Astrocyte (in vitro differentiated cells and primary cell): ENCODE data around the gene ANKRD66.

Experiments used
- EZH2 ChIP-seq: IDR thresholded peaks from 2 replicates; pipeline ENCODE4 v1.6.1; 2012; ENCODE audit warnings: mild to moderate bottlenecking, low read length, inconsistent platforms; ENCODE audit not compliant: insufficient read depth
- TF ChIP-seq, protein P1 (sequence below): IDR thresholded peaks from 2 replicates; pipeline ENCODE4 v1.5.1; 2011; ENCODE audit warnings: low read depth, mild to moderate bottlenecking, inconsistent platforms, low read length, moderate library complexity; ENCODE audit not compliant: insufficient read depth

DNA sequence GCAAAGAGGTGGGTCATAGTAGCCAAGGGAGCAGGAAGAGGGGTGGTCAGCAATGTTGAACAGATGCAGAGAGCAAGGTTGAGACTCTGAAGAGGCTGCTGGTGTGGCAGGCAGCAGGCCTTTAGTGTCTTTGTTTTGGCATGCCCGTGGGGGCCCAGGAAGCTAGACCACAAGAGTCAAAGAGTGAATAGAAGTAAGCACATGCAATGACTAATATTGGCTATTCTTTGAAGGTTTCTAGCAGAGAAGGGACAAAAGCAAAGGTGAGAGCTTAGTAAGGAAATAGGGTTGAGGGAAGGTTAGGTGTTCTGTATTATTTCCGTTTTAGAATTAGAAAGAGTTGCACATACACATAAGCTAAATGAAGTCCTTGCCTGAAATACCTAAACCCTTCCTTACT, 40.3 kb upstream of the ANKRD66 start:
- TF ChIP-seq, protein P1, sequence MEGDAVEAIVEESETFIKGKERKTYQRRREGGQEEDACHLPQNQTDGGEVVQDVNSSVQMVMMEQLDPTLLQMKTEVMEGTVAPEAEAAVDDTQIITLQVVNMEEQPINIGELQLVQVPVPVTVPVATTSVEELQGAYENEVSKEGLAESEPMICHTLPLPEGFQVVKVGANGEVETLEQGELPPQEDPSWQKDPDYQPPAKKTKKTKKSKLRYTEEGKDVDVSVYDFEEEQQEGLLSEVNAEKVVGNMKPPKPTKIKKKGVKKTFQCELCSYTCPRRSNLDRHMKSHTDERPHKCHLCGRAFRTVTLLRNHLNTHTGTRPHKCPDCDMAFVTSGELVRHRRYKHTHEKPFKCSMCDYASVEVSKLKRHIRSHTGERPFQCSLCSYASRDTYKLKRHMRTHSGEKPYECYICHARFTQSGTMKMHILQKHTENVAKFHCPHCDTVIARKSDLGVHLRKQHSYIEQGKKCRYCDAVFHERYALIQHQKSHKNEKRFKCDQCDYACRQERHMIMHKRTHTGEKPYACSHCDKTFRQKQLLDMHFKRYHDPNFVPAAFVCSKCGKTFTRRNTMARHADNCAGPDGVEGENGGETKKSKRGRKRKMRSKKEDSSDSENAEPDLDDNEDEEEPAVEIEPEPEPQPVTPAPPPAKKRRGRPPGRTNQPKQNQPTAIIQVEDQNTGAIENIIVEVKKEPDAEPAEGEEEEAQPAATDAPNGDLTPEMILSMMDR: no peak
- no peak for TF ChIP-seq EZH2
